Neutrophil (primary cell): ENCODE results near the gene TEX48.

Source experiments
- H3K27ac ChIP-seq: fragments of 200-600 bp; sonication (generic); 2 replicates; pipeline ENCODE4 v1.5.1; 2016; ENCODE audit warnings: mild to moderate bottlenecking, moderate library complexity
- H3K27me3 ChIP-seq: fragments of 200-600 bp; sonication (generic); 2 replicates; pipeline ENCODE4 v1.6.0; 2016; ENCODE audit warnings: mild to moderate bottlenecking
- H3K36me3 ChIP-seq: fragments of 200-600 bp; sonication (generic); 2 replicates; pipeline ENCODE4 v1.5.1; 2017
- H3K4me1 ChIP-seq, 2 experiments: fragments of 200-600 bp in 1 of 2; sonication (generic) in 1 of 2; 1 replicate in 1 of 2; 2 replicates in 1 of 2; pipeline versions ENCODE4 v1.5.1 to v1.6.1; 2013 to 2016; ENCODE audit warnings: low read depth in 1 of 2, low read length in 1 of 2, mild to moderate bottlenecking in 1 of 2, moderate library complexity in 1 of 2; ENCODE audit not compliant: control insufficient read depth in 1 of 2, insufficient read depth in 1 of 2
- H3K4me3 ChIP-seq, 2 experiments: fragments of 200-600 bp in 1 of 2; sonication (generic) in 1 of 2; 1 replicate in 1 of 2; 2 replicates in 1 of 2; pipeline ENCODE4 v1.5.1; 2013 to 2016; ENCODE audit warnings: low read depth in 1 of 2, low read length in 1 of 2, mild to moderate bottlenecking in 1 of 2, moderate library complexity in 1 of 2
- H3K9me3 ChIP-seq: fragments of 200-600 bp; sonication (generic); 2 replicates; pipeline ENCODE4 v1.5.1; 2016
- TF ChIP-seq, protein P1 (sequence below): fragments of 200-600 bp; sonication (generic); IDR thresholded peaks from 2 replicates; pipeline ENCODE4 v1.5.1; 2016; ENCODE audit warnings: antibody characterized with exemption

TEX48 gene

GRCh38 chr9:114668146-114668545 lies 13.8 kb downstream of the TEX48 start:
- Histone ChIP-seq H3K4me1 (no peaks in the 10 kb centered on the region), H3K36me3 (no peaks in the 10 kb centered on the region), H3K27me3 (no peaks in the 10 kb centered on the region), H3K4me3 (no peak overlapping the region), H3K27ac (no peak overlapping the region), H3K9me3 (no peaks in the 10 kb centered on the region)
- TF ChIP-seq, protein P1, sequence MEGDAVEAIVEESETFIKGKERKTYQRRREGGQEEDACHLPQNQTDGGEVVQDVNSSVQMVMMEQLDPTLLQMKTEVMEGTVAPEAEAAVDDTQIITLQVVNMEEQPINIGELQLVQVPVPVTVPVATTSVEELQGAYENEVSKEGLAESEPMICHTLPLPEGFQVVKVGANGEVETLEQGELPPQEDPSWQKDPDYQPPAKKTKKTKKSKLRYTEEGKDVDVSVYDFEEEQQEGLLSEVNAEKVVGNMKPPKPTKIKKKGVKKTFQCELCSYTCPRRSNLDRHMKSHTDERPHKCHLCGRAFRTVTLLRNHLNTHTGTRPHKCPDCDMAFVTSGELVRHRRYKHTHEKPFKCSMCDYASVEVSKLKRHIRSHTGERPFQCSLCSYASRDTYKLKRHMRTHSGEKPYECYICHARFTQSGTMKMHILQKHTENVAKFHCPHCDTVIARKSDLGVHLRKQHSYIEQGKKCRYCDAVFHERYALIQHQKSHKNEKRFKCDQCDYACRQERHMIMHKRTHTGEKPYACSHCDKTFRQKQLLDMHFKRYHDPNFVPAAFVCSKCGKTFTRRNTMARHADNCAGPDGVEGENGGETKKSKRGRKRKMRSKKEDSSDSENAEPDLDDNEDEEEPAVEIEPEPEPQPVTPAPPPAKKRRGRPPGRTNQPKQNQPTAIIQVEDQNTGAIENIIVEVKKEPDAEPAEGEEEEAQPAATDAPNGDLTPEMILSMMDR: no peak

- Histone ChIP-seq H3K9me3 (no peaks in the 10 kb centered on the region), H3K36me3 (no peaks in the 10 kb centered on the region), H3K27me3 (no peaks in the 10 kb centered on the region), H3K4me3 (no peak overlapping the region), H3K27ac (no peak overlapping the region), H3K4me1 (no peaks in the 10 kb centered on the region)
- TF ChIP-seq, protein P1: no peak
Measured at GRCh38 chr9:114666851-114667250, 15.1 kb downstream of the TEX48 start.

GRCh38 chr9:114666401-114666800 lies 15.6 kb downstream of the TEX48 start:
- no peaks in the 10 kb centered on the region for H3K36me3 ChIP-seq
- H3K27me3 ChIP-seq: no peaks in the 10 kb centered on the region
- H3K9me3 ChIP-seq: no peaks in the 10 kb centered on the region
- H3K4me1 ChIP-seq: no peaks in the 10 kb centered on the region
- TF ChIP-seq, protein P1: no peak
- H3K4me3 ChIP-seq: no peak overlapping the region
- H3K27ac ChIP-seq: no peak overlapping the region

DNA sequence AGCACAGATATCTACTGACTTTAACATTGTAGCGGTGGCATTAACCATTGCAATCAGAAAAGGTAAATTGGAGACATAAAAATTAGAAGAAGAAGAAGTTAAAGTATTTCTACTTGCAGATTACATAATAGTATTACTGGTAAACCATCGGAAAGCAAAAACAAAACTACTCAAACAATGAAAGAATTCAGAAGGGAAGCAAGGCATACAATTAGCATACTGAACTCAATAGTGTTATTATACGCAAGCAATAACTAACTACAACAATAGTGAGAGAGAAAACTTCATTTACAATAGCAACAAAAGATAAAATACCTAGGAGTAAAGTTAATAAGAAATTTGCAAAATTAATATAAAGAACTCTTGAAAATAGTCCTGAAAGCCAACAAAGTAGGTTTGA lies 17.8 kb downstream of the TEX48 start:
- Histone ChIP-seq H3K9me3 (no peaks in the 10 kb centered on the region), H3K4me1 (no peaks in the 10 kb centered on the region), H3K27me3 (no peaks in the 10 kb centered on the region), H3K36me3 (no peaks in the 10 kb centered on the region), H3K27ac (no peak overlapping the region), H3K4me3 (no peak overlapping the region)
- TF ChIP-seq, protein P1: no peak

DNA sequence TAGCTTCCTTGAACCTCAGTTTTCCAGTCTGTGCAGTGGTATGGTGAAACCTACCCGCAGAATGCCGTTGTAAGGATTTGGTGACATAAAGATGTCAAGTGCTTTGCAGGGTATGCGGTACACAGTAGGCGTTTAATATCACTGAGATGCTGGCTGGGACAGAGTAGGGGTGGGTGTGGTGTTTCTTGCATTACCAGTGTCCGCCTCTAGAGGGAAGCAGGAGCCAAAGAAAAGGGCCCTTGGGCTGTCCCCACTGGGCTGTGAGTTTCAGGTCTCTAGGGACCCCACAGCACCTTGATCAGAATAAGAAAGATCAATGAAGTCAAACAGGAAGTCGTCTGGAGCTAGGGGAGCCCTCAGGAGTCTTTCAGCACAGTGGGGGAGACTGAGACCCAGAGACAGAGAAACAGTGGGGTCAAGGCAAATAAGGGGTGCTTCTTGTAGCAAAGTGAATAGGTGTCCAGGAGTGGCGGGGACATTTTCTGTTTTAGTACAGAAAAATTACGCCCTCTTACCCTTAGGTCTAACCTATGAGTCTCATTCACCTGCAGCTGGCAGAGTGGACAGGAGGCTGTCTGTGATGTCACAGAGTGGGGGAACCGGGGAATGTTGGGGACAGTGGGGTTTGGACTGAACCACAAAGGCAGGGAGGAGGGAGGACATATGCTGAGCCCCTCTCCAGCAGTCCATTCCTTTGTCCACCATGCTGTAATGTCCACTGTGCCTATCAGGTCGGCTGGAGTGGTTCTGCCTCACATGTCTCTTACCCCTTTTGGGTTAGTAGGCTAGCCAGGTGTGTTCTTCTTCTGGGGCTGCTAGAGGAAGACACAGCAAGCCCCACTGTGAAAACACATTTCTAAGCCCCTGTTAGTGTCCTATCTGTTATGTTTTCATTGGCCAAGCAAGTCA lies 19.7 kb downstream of the TEX48 start:
- TF ChIP-seq, protein P1: peak; percentile 80
- no peaks in the 10 kb centered on the region for H3K4me1 ChIP-seq
- H3K27me3 ChIP-seq: no peaks in the 10 kb centered on the region
- H3K9me3 ChIP-seq: no peaks in the 10 kb centered on the region
- no peaks in the 10 kb centered on the region for H3K36me3 ChIP-seq
- H3K27ac ChIP-seq: no peak overlapping the region
- no peak overlapping the region for H3K4me3 ChIP-seq
